Islet precursor cell (in vitro differentiated cells): Measurements from ENCODE around the gene KRTAP9-3.
A peak's percentile ranks its signal among the peaks of the same experiment; 100 is the strongest.
"Not testable (repeated sequence)": the region's sequence is repeated elsewhere in the genome, so short reads cannot be mapped to it uniquely, and the experiment has no call there.

ENCODE experiments used
- DNase-seq: peaks from one replicate; pipeline ENCODE4 v3.0.0-alpha.2; 2018

KRTAP9-3 gene

GRCh38 chr17:41232399-41233105, at the start of gene KRTAP9-3:
TSS of gene KRTAP9-3 (plus strand) at chr17:41232449. CDS start at chr17:41232502, 53 bp downstream.
- not testable (repeated sequence) for DNase-seq

GRCh38 chr17:41184480-41184961, 47.7 kb upstream of the KRTAP9-3 start, which contains the start of gene KRTAP4-1:
TSS of gene KRTAP4-1 (minus strand) at chr17:41184911. CDS start at chr17:41184854, 57 bp downstream.
- DNase-seq = no peak

GRCh38 chr17:41185001-41185400, 47.2 kb upstream of the KRTAP9-3 start:
- DNase-seq = no peak

GRCh38 chr17:41186872-41187271, 45.4 kb upstream of the KRTAP9-3 start:
- DNase-seq = no peak

- DNase-seq = not testable (repeated sequence)
These were observed 42.4 kb upstream of the KRTAP9-3 start, which contains the start of gene KRTAP9-1 for GRCh38 chr17:41189837-41190318. TSS of gene KRTAP9-1 (plus strand) at chr17:41189887. CDS start at chr17:41189887, 0 bp downstream.

- peak; percentile 50 for DNase-seq
These were observed 41.9 kb upstream of the KRTAP9-3 start for GRCh38 chr17:41190328-41190727.

- no peak for DNase-seq
These were observed 36.2 kb upstream of the KRTAP9-3 start for GRCh38 chr17:41196068-41196467.

- no peak for DNase-seq
These were observed 32.7 kb upstream of the KRTAP9-3 start for GRCh38 chr17:41199421-41200078.

- no peak for DNase-seq
These were observed 20.3 kb upstream of the KRTAP9-3 start for GRCh38 chr17:41211845-41212466.

- DNase-seq = no peak
These were observed 19.6 kb upstream of the KRTAP9-3 start for GRCh38 chr17:41212524-41213169.

GRCh38 chr17:41215681-41216080, 16.6 kb upstream of the KRTAP9-3 start:
- no peak for DNase-seq

GRCh38 chr17:41223821-41224220, 8.4 kb upstream of the KRTAP9-3 start:
- no peak for DNase-seq

- DNase-seq = no peak
These were observed 6.2 kb upstream of the KRTAP9-3 start for GRCh38 chr17:41226051-41226450.

GRCh38 chr17:41226598-41227095, 5.6 kb upstream of the KRTAP9-3 start, which contains the start of gene KRTAP9-2:
TSS of gene KRTAP9-2 (plus strand) at chr17:41226648. CDS start at chr17:41226655, 7 bp downstream.
- not testable (repeated sequence) for DNase-seq

GRCh38 chr17:41230094-41230493, 2.2 kb upstream of the KRTAP9-3 start:
- no peak for DNase-seq

GRCh38 chr17:41231731-41232130, 518 bp upstream of the KRTAP9-3 start:
- DNase-seq = no peak

GRCh38 chr17:41237116-41237515, 4.9 kb downstream of the KRTAP9-3 start:
- not testable (repeated sequence) for DNase-seq

GRCh38 chr17:41237949-41238437, 5.7 kb downstream of the KRTAP9-3 start, which contains the start of gene KRTAP9-8:
TSS of gene KRTAP9-8 (plus strand) at chr17:41237999. CDS start at chr17:41238052, 53 bp downstream.
- DNase-seq = not testable (repeated sequence)

GRCh38 chr17:41246995-41247787, 14.9 kb downstream of the KRTAP9-3 start:
- DNase-seq = not testable (repeated sequence)

GRCh38 chr17:41249637-41250240, 17.5 kb downstream of the KRTAP9-3 start, which contains the start of gene KRTAP9-4:
TSS of gene KRTAP9-4 (plus strand) at chr17:41249687. CDS start at chr17:41249721, 34 bp downstream.
- DNase-seq = not testable (repeated sequence)

GRCh38 chr17:41251261-41251660, 19.0 kb downstream of the KRTAP9-3 start:
- no peak for DNase-seq
